Measurements from ENCODE around the gene CYFIP2.

CYFIP2 gene

GRCh38 chr5:157288405-157289163 is 22.7 kb downstream of the CYFIP2 start:
- TF ChIP-seq, protein P1, sequence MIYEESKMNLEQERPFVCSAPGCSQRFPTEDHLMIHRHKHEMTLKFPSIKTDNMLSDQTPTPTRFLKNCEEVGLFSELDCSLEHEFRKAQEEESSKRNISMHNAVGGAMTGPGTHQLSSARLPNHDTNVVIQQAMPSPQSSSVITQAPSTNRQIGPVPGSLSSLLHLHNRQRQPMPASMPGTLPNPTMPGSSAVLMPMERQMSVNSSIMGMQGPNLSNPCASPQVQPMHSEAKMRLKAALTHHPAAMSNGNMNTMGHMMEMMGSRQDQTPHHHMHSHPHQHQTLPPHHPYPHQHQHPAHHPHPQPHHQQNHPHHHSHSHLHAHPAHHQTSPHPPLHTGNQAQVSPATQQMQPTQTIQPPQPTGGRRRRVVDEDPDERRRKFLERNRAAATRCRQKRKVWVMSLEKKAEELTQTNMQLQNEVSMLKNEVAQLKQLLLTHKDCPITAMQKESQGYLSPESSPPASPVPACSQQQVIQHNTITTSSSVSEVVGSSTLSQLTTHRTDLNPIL (CRISPR knock-in tag; IDR thresholded peaks at IDR 0.05; ENCODE audit: low read depth): no peak
- no peak for TF ChIP-seq ZFP3 (CRISPR knock-in tag; IDR thresholded peaks at IDR 0.05)
- no peak for TF ChIP-seq BACH2 (CRISPR knock-in tag; IDR thresholded peaks at IDR 0.05; ENCODE audit: borderline replicate concordance)
- TF ChIP-seq POU6F1 (CRISPR knock-in tag; IDR thresholded peaks at IDR 0.05; ENCODE audit: borderline replicate concordance, low read depth): no peak
- no peak for TF ChIP-seq RARB (CRISPR knock-in tag; IDR thresholded peaks at IDR 0.05)
- no peak for TF ChIP-seq ISL1 (CRISPR knock-in tag; IDR thresholded peaks at IDR 0.05)
- TF ChIP-seq ZC3H10 (CRISPR knock-in tag; IDR thresholded peaks at IDR 0.05): no peak
- no peak for TF ChIP-seq ZNF70 (CRISPR knock-in tag; IDR thresholded peaks at IDR 0.05)
- no peak for TF ChIP-seq CSRNP3 (CRISPR knock-in tag; IDR thresholded peaks at IDR 0.05)
- TF ChIP-seq, protein P2, sequence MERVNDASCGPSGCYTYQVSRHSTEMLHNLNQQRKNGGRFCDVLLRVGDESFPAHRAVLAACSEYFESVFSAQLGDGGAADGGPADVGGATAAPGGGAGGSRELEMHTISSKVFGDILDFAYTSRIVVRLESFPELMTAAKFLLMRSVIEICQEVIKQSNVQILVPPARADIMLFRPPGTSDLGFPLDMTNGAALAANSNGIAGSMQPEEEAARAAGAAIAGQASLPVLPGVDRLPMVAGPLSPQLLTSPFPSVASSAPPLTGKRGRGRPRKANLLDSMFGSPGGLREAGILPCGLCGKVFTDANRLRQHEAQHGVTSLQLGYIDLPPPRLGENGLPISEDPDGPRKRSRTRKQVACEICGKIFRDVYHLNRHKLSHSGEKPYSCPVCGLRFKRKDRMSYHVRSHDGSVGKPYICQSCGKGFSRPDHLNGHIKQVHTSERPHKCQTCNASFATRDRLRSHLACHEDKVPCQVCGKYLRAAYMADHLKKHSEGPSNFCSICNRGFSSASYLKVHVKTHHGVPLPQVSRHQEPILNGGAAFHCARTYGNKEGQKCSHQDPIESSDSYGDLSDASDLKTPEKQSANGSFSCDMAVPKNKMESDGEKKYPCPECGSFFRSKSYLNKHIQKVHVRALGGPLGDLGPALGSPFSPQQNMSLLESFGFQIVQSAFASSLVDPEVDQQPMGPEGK (CRISPR knock-in tag; IDR thresholded peaks at IDR 0.05; ENCODE audit: borderline replicate concordance): no peak
- ATAC-seq: no peak

- TF ChIP-seq CSRNP3 (CRISPR knock-in tag; IDR thresholded peaks at IDR 0.05): no peak
- peak; percentile 58; the same call in 1 of the 2 replicates for TF ChIP-seq TCF4 (CRISPR knock-in tag; IDR thresholded peaks at IDR 0.05; ENCODE audit: borderline replicate concordance)
- 0 out of 2 replicates have a peak, but pooled peaks have one; percentile 18 for TF ChIP-seq TSHZ2 (CRISPR knock-in tag; IDR thresholded peaks at IDR 0.05)
- no peak for TF ChIP-seq CSDC2 (CRISPR knock-in tag; IDR thresholded peaks at IDR 0.05)
- ATAC-seq: no peak
These were observed 23.4 kb downstream of the CYFIP2 start for GRCh38 chr5:157289164-157289819.

DNA sequence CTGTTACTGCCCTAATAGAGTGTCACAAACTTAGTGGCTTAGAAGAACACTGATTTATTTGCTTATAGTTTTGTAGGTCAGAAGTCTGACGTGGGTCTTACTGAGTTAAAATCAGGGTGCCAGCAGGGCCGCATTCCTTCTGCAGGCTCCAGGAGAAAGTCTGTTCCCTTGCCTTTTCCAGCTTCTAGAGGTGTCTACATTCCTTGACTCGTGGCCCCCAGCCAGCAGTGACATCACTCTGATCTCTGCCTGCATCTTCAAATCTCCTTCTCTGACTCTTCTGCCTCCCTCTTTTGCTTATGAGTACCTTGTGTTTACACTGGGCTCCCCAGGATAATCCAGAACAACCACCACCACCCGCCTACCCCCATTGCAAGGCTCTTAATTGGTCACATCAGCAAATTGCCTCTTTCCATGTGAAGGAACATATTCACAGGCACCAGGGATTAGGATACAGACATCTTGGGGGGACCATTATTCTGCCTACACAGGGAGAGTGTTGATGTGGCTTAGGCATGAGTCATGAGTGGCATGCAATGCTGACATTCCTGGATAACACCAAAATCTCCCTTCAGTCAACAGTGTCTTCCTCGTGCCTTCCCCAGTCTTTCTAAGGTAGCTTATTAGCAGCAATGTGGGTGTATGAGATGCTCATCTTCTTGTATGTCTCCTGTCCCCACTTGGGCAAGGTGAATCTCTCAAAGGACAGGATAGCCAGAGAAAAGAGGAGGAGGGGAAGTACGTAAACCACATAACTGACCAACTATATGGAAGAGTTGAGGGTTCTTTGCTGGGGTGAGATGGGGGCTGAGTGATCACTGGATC is 24.4 kb downstream of the CYFIP2 start:
- ATAC-seq: peak; percentile 82
- TF ChIP-seq TCF4 (CRISPR knock-in tag; IDR thresholded peaks at IDR 0.05; ENCODE audit: borderline replicate concordance) (no peak), ISL1 (CRISPR knock-in tag; IDR thresholded peaks at IDR 0.05) (no peak)

Measured in SK-N-SH treated with all-trans-retinoic acid at 6 μM for 48 hours (cell line).